Measurements from ENCODE around the gene IL1RL1.

DNA sequence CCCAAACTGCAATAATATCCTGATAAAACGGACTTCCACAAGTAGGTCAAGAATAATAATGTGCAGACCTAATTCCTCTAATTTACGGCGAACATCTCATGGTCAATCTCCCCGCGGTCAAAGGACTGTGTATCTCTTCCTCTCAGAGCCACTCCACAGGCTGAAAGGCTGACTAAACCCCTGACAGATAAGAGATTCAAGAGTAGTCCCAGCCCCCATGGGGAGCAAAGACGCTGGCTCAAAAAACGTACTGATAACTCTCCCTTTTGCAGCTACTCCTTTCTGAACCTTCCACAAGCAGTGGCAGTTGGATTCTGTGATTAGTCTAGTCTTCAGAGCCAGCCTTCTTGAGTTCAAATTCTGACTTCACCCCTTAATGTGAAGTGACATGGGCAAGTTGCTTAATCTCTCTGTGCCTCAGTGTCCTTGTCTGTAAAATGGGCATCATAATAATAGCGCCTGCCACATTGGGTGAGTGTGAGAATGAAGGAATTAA, 24.6 kb downstream of the IL1RL1 start:
- TF ChIP-seq POLR2A (IDR thresholded peaks at IDR 0.05) = no peak
- TF ChIP-seq, protein P1, sequence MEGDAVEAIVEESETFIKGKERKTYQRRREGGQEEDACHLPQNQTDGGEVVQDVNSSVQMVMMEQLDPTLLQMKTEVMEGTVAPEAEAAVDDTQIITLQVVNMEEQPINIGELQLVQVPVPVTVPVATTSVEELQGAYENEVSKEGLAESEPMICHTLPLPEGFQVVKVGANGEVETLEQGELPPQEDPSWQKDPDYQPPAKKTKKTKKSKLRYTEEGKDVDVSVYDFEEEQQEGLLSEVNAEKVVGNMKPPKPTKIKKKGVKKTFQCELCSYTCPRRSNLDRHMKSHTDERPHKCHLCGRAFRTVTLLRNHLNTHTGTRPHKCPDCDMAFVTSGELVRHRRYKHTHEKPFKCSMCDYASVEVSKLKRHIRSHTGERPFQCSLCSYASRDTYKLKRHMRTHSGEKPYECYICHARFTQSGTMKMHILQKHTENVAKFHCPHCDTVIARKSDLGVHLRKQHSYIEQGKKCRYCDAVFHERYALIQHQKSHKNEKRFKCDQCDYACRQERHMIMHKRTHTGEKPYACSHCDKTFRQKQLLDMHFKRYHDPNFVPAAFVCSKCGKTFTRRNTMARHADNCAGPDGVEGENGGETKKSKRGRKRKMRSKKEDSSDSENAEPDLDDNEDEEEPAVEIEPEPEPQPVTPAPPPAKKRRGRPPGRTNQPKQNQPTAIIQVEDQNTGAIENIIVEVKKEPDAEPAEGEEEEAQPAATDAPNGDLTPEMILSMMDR (IDR thresholded peaks at IDR 0.05) = no peak
- no peak for TF ChIP-seq POLR2AphosphoS5 (IDR thresholded peaks at IDR 0.05)
- no peak for TF ChIP-seq EP300 (IDR thresholded peaks at IDR 0.05)

Data from sigmoid colon (tissue), 4 donors.